Activated gamma-delta T cell treated with anti-CD3 and anti-CD28 coated beads, Interleukin-2, amount 50 U/mL, for 16 hours (primary cell): ENCODE measurements around the gene PIWIL4.
"Not testable (repeated sequence)": the region's sequence is repeated elsewhere in the genome, so short reads cannot be mapped to it uniquely, and the experiment has no call there.

Source experiments
- DNase-seq: peaks from one replicate; pipeline ENCODE4 v3.0.0-alpha.2; 2020; ENCODE audit warnings: low read depth

PIWIL4 gene

DNA sequence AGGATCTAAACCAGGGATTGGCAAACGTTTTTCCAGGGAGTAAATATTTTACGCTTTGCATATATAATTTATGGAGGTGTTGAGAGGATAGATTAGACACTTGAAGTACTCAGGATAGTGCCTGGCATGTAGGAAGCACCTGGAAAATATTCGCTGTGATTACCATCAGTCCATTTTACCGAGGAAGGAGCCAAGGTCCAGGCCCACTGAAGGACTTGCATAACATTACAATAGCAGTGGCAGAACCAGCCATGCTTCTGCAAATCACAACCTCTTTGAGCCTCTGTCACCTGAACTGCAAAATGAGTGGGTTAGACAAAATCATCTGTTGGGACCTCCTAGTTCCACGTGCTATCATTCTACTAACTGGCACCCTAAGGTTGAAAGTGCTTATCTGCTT, 18.0 kb upstream of the PIWIL4 start:
- no peak for DNase-seq

DNA sequence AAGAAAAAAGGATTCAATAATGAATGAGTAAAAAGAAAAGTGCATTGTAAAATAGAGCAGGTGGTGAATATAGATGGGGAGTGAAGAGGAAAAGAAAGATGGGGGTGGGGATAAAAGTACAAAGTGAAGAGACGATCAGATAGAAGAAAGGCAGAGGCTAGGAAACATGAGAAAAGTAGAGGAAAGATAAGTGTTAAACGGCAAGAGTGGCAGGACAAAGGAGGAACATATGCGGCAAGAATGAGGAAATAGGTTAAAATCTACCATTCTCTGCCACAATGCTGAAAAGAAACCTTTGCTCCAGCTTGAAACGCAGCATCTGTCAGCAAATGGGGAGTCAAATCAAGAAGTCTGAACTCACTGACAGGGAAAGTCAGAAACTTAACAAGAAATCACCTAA, 16.7 kb upstream of the PIWIL4 start:
- no peak for DNase-seq

- DNase-seq: no peak
Observed at GRCh38 chr11:94553938-94554337, 13.2 kb upstream of the PIWIL4 start.

DNA sequence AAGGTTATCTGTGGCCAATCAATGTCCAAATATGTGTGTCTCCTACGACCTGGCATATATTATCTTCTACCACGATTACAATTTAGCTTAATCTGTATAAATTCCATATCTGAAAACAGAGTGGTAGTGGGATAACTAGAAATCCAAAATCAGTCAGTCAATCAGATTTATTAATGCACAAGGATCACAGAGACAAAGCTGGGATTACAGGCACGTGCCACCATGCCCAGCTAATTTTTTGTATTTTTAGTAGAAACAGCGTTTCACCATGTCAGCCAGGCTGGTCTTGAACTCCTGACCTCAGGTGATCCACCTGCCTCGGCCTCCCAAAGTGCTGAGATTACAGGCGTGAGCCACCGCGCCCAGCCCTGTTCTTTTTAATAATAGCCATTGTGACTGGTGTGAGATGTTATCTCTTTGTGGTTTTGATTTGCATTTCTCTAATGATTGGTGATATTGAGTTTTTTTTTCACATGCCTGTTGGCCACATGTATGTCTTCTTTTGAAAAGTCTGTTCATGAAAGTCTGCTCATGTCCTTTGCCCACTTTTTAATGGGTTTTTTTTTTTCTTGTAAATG, 11.3 kb upstream of the PIWIL4 start:
- not testable (repeated sequence) for DNase-seq

GRCh38 chr11:94557421-94557820, 9.7 kb upstream of the PIWIL4 start:
- DNase-seq: no peak

DNA sequence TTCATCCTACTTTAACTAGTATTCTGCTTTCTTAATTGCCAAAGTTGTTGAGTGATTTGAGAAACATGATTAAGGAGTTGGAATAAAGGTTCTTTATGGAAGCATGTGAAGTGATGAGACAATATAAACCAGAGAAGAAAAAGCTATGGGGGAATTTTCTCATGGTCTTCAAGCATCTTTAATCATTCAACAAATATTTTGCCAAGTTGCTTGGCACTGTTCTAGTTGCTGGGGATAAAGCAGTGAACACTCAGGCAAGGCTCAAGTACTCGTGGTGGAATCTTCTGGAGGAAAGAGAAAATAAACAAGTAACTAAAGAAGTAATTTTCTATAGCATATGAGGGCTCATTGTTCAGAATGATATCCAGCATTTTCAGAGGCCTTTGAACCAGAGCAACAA, 9.2 kb upstream of the PIWIL4 start:
- DNase-seq: no peak

GRCh38 chr11:94558468-94558867, 8.7 kb upstream of the PIWIL4 start:
- DNase-seq: no peak

DNA sequence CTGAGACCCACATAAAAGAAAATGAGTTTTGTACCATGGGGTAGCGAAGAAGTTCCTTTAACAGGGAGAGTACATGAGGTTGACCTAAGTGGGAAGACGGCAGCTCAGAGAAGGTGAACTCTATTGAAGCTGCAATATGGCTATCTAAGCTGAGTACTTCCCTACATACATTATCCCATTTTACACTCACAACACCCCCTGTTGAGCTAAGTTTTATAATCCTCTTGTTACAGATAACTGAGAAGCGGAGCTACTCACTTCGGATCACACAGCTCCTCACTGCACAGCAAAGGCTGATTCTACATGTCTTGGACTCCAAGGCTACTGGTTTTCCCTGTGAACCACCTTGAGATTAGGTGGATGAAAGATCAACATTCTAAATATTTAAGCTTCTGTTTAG, 8.2 kb upstream of the PIWIL4 start:
- no peak for DNase-seq

DNA sequence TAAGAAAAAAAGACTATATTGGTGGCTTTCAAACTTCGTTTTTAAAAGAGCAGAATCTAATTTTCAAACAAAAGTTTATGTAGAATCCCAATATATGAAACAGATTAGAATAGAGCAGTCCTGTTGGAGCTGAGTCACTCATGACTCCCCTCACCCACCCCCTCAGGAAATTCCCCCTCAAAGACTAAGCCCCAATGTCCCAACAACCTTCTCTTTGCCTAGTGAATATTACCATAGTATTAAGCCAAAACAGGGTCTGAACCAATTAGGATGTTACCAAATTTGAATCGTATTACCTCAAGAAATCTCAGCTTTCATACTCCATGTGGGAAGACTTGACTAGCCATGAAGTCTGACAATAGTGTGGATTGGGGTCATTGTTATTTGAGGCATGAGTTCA, 7.8 kb upstream of the PIWIL4 start:
- DNase-seq: no peak

- DNase-seq: no peak
Observed at GRCh38 chr11:94560834-94561233, 6.3 kb upstream of the PIWIL4 start.

GRCh38 chr11:94563176-94563847, 3.9 kb upstream of the PIWIL4 start:
- DNase-seq: no peak

GRCh38 chr11:94563848-94564467, 3.2 kb upstream of the PIWIL4 start:
- no peak for DNase-seq

DNA sequence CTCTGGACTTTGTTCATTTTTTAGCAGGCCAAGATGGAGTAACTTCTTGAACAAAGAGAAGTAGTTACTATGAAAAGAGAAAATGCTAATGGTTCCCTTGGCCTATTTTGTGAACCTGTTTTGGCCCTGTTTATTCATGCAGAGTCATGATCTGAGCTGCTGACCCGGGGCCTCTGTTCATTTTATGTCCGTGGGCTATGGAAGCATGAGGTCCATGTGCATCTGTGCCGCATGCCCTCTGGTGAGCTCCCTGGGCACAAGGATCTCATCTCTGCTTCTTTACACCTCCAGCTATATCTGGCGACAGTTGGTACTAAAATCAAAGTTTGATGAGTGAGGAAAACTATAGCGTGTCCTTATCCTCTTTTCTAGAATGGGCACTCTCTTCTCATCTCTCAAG, 1.0 kb downstream of the PIWIL4 start:
- no peak for DNase-seq

DNA sequence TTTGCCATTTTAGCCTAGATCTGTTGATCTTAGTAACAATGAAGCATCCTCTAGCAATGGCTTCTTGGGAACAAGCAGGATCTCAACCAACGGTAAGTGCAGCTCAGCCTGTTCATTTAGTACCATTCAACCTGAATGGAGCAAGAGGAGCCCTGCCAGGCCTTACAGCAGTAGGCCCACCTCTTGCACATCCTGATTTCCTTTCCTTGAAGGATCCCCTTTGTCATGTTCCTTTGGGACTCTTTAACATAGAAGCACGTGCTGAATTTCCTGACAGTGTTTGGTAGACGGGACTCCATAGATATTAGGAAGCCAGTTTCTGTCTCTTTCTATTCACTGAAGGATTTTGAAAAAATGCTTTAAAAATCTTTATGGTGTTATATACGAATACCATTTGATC, 1.5 kb downstream of the PIWIL4 start:
- DNase-seq: no peak

GRCh38 chr11:94572975-94573374, 5.8 kb downstream of the PIWIL4 start:
- DNase-seq: not testable (repeated sequence)

GRCh38 chr11:94574193-94574961, 7.2 kb downstream of the PIWIL4 start:
- DNase-seq: no peak

DNA sequence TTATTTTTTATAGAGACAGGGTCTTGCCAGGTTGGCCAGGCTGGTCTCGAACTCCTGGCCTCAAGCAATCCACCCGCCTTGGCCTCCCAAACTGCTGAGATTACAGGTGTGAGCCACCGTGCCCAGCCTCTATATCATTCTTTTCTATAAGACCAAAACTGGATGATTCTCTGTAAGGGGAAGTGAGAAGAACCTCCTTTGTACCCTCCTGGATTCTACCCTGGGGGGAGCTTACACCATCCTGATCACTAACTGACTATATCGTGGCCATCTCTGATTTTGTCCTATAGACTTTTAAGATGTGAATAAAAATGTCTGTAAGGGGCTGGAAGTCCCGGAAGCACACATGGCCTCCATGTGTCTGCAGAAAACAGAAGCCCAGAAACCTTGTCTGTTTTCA, 9.1 kb downstream of the PIWIL4 start:
- no peak for DNase-seq

DNA sequence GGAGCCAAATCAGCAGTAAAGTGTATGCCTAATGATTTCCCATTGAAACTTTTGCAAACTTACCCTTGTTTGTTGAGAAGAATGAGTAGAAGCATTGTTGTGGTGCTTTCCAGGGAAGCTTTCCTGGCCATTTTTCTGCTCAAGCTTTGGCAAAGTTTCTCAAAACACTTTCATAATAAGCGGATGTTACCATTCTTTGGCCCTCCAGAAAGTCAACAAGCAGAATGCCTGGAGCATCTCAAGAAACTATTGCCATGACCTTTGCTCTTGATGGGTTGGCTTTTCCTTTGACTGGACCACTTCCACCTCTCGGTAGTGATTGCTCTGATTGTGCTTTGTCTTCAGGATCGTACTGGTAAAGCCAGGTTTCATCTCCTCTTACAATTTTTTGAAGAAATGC, 10.7 kb downstream of the PIWIL4 start:
- DNase-seq: no peak

DNA sequence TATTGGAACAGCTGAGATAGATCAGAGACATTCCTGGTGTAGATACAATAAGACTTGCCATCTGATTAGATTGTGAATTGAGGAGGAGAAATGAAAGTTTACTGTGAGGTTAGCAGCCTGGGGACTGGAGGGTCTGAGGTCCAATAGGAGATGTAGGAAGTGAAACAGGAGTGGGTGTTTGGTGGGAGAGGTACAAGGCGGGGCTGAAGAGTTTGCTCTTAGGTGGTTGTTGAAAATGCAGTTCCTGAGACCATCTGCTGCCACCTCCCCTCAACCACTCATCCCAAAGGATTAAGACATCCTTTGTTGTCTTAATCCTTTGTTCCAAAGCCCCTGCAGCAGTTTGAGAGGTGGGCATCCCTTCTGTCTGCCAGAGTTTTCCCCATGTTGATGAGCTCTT, 14.8 kb downstream of the PIWIL4 start:
- no peak for DNase-seq

GRCh38 chr11:94583213-94583865, 16.2 kb downstream of the PIWIL4 start:
- no peak for DNase-seq

- DNase-seq: no peak
Observed at GRCh38 chr11:94583866-94584500, 16.8 kb downstream of the PIWIL4 start.

DNA sequence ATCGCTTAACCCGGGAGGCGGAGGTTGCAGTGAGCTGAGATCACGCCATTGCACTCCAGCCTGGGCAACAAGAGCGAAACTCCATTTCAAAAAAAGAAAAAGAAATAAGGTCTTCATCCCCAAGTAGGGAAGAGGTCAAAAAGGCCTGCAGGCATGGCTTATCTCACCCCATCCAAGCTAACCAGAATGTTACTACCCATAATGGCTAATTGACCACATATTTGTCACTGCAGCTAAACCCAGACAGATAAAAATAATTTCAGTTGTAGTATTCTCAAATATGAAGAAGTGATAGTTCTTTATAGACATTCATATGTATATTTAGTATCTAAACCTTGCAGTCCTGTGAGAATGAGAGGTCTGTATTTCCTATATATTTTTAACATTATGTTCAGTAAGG, 17.8 kb downstream of the PIWIL4 start:
- DNase-seq: no peak
